OCI-M2 (cell line): ENCODE results near the gene SELE.

ENCODE experiments used
- DNase-seq: peaks from one replicate; lab custom pipeline; 2025; ENCODE audit not compliant: unreplicated experiment; lab: John Stamatoyannopoulos, UW

Gene SELE, protein sequence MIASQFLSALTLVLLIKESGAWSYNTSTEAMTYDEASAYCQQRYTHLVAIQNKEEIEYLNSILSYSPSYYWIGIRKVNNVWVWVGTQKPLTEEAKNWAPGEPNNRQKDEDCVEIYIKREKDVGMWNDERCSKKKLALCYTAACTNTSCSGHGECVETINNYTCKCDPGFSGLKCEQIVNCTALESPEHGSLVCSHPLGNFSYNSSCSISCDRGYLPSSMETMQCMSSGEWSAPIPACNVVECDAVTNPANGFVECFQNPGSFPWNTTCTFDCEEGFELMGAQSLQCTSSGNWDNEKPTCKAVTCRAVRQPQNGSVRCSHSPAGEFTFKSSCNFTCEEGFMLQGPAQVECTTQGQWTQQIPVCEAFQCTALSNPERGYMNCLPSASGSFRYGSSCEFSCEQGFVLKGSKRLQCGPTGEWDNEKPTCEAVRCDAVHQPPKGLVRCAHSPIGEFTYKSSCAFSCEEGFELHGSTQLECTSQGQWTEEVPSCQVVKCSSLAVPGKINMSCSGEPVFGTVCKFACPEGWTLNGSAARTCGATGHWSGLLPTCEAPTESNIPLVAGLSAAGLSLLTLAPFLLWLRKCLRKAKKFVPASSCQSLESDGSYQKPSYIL

GRCh38 chr1:169733924-169734323 lies at the start of gene SELE:
Gene SELE, minus strand, starts transcription at chr1:169734079. Its CDS starts 467 bp downstream, at chr1:169733612.
- DNase-seq, result no peak

GRCh38 chr1:169782596-169782995 lies 48.7 kb upstream of the SELE start:
- no peak for DNase-seq

DNA sequence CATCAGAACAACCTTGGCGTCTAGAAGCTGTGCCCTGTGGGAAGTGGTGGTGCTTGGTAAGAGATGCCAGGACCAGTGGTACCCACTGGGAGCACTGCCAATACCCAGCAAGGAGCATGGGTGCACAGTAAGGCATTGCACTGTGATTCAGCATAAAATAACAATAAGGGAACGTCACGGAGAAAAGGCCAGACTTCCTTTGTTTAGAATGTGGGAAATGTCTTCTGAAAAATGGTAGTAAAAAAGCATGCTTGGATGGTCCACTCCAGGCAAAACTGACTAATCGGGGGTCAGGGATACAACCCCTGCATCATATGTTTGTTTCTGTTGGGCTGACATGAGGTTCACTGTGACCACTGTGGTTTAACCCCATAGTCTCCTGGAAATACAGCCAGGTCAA lies 46.1 kb upstream of the SELE start:
- DNase-seq, result no peak

DNA sequence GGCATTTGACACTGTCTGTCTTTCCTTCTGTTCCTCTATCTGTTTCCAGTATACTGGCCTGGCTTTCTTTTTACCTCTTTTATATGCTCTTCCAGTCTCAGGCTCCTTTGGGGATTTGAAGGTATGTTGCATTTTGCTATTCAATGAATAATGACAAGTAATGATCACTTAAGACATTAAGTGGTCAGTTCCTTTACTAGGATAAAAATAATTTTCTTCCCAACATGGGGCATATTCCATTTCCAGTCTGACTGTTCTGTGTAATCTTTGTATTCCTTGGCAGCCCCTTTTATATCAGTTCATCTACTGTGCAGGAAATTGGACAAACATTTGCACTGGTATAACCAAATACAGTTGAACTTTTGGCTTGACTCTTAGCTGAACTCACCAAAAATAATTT lies 45.3 kb upstream of the SELE start:
- no peak for DNase-seq

DNA sequence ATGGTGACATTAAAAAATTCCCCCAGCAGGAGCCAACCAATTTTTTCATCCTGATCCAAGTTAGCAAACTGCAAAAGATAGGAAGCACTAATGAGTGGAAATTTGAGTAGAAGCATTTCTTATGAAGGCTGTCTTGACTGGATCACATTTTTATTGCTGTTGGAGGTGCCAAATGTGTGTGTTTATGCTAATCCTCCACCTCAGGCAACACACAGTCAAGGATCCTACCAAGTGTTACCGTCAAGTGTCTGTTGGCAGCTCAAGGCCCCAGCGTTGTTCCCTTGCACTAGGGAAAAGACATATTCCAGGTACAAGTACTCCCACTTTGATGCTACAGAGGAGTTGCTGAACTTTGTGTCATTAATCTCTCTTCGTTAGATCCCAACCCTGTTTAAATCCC lies 42.6 kb upstream of the SELE start:
- DNase-seq, result no peak

DNA sequence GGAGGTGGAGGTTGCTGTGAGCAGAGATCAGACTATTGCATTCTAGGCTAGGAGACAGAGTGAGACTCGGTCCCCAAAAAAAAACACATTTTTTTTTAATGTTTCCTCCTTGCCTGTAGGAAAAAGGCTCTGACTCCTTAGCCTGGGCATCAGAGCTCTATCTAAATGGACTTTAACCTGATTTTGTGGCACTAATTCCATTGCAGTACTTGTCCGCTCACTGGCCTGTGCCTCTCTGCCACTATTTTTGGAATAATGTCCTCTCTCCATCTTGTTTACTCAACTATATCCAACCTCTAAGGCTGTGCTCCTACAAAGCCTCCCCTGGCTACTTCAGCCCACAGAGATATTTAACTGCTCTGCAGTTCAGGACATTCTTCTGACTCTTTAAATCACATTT lies 34.3 kb upstream of the SELE start:
- DNase-seq, result no peak

GRCh38 chr1:169765580-169766331 lies 31.9 kb upstream of the SELE start:
- no peak for DNase-seq

- no peak for DNase-seq
These were observed 31.0 kb upstream of the SELE start for GRCh38 chr1:169764919-169765318.

- no peak for DNase-seq
These were observed 28.8 kb upstream of the SELE start for GRCh38 chr1:169762699-169763098.

GRCh38 chr1:169759038-169759437 lies 25.2 kb upstream of the SELE start:
- no peak for DNase-seq

DNA sequence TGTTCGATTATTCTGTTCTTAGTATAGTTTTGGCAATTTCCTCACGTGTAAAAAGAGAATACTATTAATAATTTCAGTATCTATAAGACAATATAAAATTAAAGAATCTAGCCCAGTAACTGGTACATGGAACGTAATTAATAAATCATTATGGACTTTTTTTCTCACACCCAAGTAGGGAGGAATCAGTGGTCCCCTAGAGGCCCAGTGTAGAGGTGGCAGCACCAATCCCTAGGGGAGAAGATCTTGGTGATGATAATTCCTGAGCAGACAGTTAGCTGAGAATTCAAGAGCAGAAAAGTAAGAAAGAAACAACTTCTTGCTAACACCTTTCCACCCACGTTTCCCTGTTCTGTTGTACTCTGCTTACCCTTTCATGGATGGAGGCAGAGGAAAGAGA lies 19.7 kb upstream of the SELE start:
- DNase-seq, result no peak

DNA sequence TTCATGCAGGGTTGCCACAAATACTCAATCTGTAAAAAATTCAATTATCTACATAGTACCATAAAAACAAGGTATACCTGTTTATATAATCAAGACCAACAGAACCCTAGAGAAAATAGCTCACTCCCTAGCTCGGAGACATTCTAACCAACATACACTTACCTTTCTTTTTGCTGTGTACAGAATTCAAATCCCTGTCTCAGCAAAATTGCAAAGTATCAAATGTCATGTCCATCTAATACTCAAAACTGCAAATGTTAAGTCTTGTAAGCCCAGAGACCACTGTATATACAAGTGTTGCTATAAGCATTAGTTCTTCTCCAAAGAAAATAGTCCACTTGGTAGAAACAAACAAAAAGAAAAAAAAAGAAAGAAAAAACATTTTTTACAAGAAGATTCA lies 16.2 kb upstream of the SELE start:
- no peak for DNase-seq

DNA sequence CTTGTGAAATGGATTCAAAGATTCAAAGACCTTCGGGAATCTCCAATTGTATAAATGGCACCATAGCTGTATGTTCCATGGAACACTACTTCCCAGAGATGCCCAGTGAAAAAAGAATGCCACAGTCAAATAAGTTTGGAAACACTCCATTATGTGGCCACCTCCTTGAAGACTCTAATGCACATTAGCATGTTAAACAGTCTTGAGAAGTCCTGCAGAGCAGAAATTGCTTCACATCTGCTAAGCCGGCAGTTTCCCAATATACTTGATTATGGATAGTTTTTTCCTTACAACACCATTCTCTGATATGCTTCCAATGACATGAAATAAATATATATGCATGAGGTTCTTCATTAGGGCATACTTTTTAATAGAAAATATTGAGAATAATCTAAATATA lies 12.7 kb upstream of the SELE start:
- no peak for DNase-seq

- DNase-seq, result no peak
These were observed 11.4 kb upstream of the SELE start for GRCh38 chr1:169745015-169745861.

DNA sequence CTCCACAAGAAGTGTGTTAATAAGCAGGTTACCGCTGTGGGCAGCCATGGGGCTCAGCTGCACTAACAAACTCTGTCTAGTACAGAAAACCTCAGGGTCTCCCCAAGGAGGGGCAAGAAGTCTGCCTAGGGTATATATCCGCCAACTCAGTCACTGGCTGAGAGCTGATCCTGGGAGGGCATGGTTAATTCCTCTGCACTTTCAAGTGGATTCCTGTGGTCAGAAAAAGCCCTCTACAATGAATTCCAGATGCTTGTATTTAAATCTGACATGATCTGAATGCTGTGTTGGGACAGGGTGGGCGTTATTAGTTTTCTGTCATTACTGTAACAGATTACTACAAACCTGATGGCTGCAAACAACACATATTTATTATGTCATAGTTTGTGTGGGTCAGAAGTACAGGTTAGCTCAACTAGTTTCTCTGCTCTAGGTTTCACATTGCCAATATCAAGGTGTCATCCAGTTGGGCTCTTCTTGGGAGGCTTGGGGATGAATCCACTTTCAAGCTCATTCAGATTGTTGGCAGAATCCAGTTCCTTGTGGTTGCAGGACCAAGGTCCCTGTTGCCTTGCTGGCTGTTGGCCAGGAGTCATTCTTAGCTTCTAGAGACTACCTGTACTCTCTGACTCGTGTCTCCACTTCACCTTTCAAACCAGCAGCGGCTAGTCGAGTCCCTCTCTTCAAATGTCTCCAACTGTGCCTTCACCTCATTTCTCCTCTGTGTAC lies 8.0 kb upstream of the SELE start:
- DNase-seq, result no peak

DNA sequence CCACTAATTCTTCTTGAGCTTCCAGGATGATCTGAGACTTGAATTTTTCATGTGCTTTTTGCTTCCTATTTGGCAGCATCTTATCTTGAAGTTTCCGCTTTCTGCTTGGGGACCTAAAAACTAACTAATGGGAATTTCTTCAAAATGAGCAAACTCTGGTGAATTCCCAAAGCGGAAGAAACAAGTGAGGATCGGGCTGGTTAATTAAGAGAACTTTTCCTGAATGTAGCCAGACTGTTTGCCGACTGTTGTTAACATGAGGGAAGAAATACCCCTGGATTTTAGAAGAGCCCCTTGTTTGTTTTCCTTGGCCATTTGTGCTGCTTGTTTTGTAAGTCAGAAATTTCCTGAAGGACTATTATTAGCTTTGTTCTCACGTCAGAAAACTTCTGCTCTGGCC lies 6.1 kb upstream of the SELE start:
- no peak for DNase-seq

GRCh38 chr1:169731446-169731845 lies 2.4 kb downstream of the SELE start:
- no peak for DNase-seq

GRCh38 chr1:169729991-169730390 lies 3.9 kb downstream of the SELE start:
- no peak for DNase-seq

- DNase-seq, result no peak
These were observed 6.6 kb downstream of the SELE start for GRCh38 chr1:169727307-169727706.

DNA sequence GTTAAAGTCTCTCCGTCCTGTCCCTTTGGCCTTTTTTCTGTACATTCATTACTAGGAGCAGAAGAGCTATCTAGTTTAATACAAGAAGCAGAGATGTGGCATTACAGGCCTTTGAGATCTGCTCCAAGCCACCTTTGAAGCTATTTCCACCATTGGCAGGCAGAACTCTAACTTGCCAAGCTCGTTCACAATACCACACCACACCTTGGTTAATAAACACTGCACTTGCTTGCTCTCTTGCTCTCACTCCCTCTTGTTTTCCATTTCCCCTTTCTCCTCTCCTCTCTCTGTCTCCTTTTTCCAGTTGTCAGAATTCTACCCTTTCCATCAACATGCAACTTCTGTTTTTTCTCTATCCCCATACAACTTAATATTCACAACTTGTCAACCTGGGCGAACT lies 7.0 kb downstream of the SELE start:
- DNase-seq, result no peak

GRCh38 chr1:169725930-169726329 lies 7.9 kb downstream of the SELE start:
- DNase-seq, result no peak
